Measurements from ENCODE around the gene SEPTIN2.

DNA sequence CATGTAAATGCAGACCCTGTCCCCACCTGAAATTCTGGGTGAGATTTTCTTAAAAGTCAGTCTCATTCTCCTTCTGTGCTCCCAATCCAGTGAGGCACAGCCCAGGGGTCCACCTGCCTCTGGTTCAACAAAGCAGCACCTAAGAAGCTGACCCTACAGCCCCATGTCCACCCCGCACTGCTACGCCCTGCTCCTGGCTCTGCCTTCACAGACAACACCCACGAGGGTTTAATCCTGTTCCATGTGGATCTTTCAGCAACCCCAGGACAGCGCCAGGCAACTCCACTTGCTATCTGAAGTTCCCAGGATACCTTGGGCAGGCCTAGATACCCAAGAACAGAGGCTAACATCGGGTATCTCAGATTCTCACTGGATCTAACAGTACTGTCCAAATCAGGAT is 45.2 kb upstream of the SEPTIN2 start:
- TF ChIP-seq, protein P1, sequence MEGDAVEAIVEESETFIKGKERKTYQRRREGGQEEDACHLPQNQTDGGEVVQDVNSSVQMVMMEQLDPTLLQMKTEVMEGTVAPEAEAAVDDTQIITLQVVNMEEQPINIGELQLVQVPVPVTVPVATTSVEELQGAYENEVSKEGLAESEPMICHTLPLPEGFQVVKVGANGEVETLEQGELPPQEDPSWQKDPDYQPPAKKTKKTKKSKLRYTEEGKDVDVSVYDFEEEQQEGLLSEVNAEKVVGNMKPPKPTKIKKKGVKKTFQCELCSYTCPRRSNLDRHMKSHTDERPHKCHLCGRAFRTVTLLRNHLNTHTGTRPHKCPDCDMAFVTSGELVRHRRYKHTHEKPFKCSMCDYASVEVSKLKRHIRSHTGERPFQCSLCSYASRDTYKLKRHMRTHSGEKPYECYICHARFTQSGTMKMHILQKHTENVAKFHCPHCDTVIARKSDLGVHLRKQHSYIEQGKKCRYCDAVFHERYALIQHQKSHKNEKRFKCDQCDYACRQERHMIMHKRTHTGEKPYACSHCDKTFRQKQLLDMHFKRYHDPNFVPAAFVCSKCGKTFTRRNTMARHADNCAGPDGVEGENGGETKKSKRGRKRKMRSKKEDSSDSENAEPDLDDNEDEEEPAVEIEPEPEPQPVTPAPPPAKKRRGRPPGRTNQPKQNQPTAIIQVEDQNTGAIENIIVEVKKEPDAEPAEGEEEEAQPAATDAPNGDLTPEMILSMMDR (IDR thresholded peaks at IDR 0.05): no peak
- no peak for TF ChIP-seq POLR2A (IDR thresholded peaks at IDR 0.05)

Data from thyroid gland (tissue), 4 donors.